Endodermal cell (in vitro differentiated cells): Measurements from ENCODE around the gene HDGFL2. TPM values are rescaled to one million over a fixed set of nuclear protein-coding genes. Genes with fewer than 3 reads are reported as not detected.
A peak's percentile ranks its signal among the peaks of the same experiment; 100 is the strongest.
"Not testable (repeated sequence)": the region's sequence is repeated elsewhere in the genome, so short reads cannot be mapped to it uniquely, and the experiment has no call there.

ENCODE experiments used
- DNase-seq: peaks from one replicate; pipeline ENCODE4 v3.0.0-alpha.2; 2017
- H3K27ac ChIP-seq: 2 replicates; pipeline ENCODE4 v1.5.1; 2013; ENCODE audit warnings: mild to moderate bottlenecking, low read depth, low read length, moderate library complexity
- H3K27me3 ChIP-seq: 2 replicates; pipeline ENCODE4 v1.6.1; 2013; ENCODE audit warnings: mild to moderate bottlenecking, low read length, moderate library complexity; ENCODE audit not compliant: insufficient read depth, control insufficient read depth, poor library complexity, severe bottlenecking
- H3K36me3 ChIP-seq: 2 replicates; pipeline ENCODE4 v1.7.0; 2013; ENCODE audit warnings: mild to moderate bottlenecking, low read length, moderate library complexity; ENCODE audit not compliant: control insufficient read depth, insufficient read depth
- H3K4me1 ChIP-seq: one replicate; pipeline ENCODE4 v1.7.0; 2013; ENCODE audit warnings: low read length; ENCODE audit not compliant: control insufficient read depth, insufficient read depth
- H3K4me3 ChIP-seq: 2 replicates; pipeline ENCODE4 v1.5.1; 2013; ENCODE audit warnings: mild to moderate bottlenecking, low read length, moderate library complexity
- H3K9ac ChIP-seq: 2 replicates; pipeline ENCODE4 v1.6.1; 2013; ENCODE audit warnings: mild to moderate bottlenecking, low read length, moderate library complexity; ENCODE audit not compliant: poor library complexity, severe bottlenecking; ENCODE audit errors: extremely low read depth
- H3K9me3 ChIP-seq: 2 replicates; pipeline ENCODE4 v1.6.1; 2013; ENCODE audit warnings: mild to moderate bottlenecking, low read length, moderate library complexity; ENCODE audit not compliant: control insufficient read depth
- H3K27ac Mint-ChIP-seq: 2 replicates; pipeline ENCODE4 v1.8.0; 2020; ENCODE audit warnings: mixed read lengths
- H3K27me3 Mint-ChIP-seq: 2 replicates; pipeline ENCODE4 v1.8.0; 2021; ENCODE audit warnings: mild to moderate bottlenecking, mixed read lengths; ENCODE audit not compliant: insufficient read depth
- H3K36me3 Mint-ChIP-seq: 2 replicates; pipeline ENCODE4 v1.8.0; 2020; ENCODE audit warnings: low read depth, mixed read lengths
- H3K4me1 Mint-ChIP-seq: 2 replicates; pipeline ENCODE4 v1.8.0; 2020; ENCODE audit warnings: mixed read lengths
- H3K4me3 Mint-ChIP-seq: 2 replicates; pipeline ENCODE4 v1.8.0; 2020; ENCODE audit warnings: mild to moderate bottlenecking, moderate library complexity, mixed read lengths
- H3K9me3 Mint-ChIP-seq: 2 replicates; pipeline ENCODE4 v1.8.0; 2020; ENCODE audit warnings: mild to moderate bottlenecking, mixed read lengths
- CTCF ChIP-seq: fragments of 200-600 bp; sonication (generic); conservative IDR thresholded peaks from 2 replicates; pipeline ENCODE4 v1.5.0; 2021; ENCODE audit warnings: antibody characterized with exemption, mild to moderate bottlenecking
- WGBS, 2 experiments: methylation state at CpG; one replicate each; pipeline versions ENCODE4 v1.1.5 to v1.1.7; 2013; ENCODE audit warnings: missing lambda C conversion rate in 2 of 2, mixed read lengths in 1 of 2; ENCODE audit not compliant: insufficient coverage in 1 of 2, insufficient read length in 1 of 2; 5-methylcytosine and 5-hydroxymethylcytosine counted together
- total RNA-seq, 2 donors: library from RNA; stranded (reverse); fragmentation: NEBNext Ultra II Directional in 1 of 2; extraction: Animal tissue kit (Norgen Biotek cat#: 25700) in 1 of 2; gene quantifications; 2 replicates in 1 of 2; 3 replicates in 1 of 2; pipeline ENCODE4 v1.2.1, GENCODE V29; 2021

Gene HDGFL2
- total RNA-seq, 2 donors from 2014 or later, result 117 TPM

GRCh38 chr19:4524808-4525562 is 52.9 kb downstream of the HDGFL2 start:
- Mint-ChIP-seq H3K27me3 (peaks cover 14% of the 10 kb centered on the region), H3K27ac (no peak overlapping the region), H3K4me1 (no peaks in the 10 kb centered on the region), H3K9me3 (peaks cover 1% of the 10 kb centered on the region), H3K36me3 (no peaks in the 10 kb centered on the region), H3K4me3 (no peak overlapping the region)
- peak; percentile 85 for TF ChIP-seq CTCF
- Histone ChIP-seq H3K4me1 (no peaks in the 10 kb centered on the region), H3K27ac (no peak overlapping the region), H3K9me3 (no peaks in the 10 kb centered on the region), H3K9ac (no peak overlapping the region), H3K36me3 (no peaks in the 10 kb centered on the region), H3K4me3 (no peak overlapping the region), H3K27me3 (no peaks in the 10 kb centered on the region)
- WGBS, 2 experiments, result 70 to 81% methylated on average over 6 to 22 of the region's 23 CpGs
- peak; percentile 92 for DNase-seq

- 83 to 85% methylated on average over 10 to 21 of the region's 23 CpGs for WGBS, 2 experiments
- peaks cover 16% of the 10 kb centered on the region for H3K27me3 Mint-ChIP-seq
- no peak overlapping the region for H3K4me3 Mint-ChIP-seq
- Histone ChIP-seq H3K27me3 (no peaks in the 10 kb centered on the region), H3K9me3 (no peaks in the 10 kb centered on the region), H3K9ac (no peak overlapping the region), H3K36me3 (no peaks in the 10 kb centered on the region), H3K4me3 (no peak overlapping the region), H3K4me1 (no peaks in the 10 kb centered on the region), H3K27ac (no peak overlapping the region)
- H3K9me3 Mint-ChIP-seq, result peaks cover 1% of the 10 kb centered on the region
- no peaks in the 10 kb centered on the region for H3K36me3 Mint-ChIP-seq
- no peaks in the 10 kb centered on the region for H3K4me1 Mint-ChIP-seq
- no peak for TF ChIP-seq CTCF
- H3K27ac Mint-ChIP-seq, result no peak overlapping the region
- DNase-seq, result no peak
Observed at GRCh38 chr19:4525563-4526002, 53.5 kb downstream of the HDGFL2 start.

- WGBS, 2 experiments, result 96 to 100% methylated on average over 3 to 6 of the region's 8 CpGs
Observed at GRCh38 chr19:4527377-4527776, 55.3 kb downstream of the HDGFL2 start.

More at GRCh38 chr19:4527377-4527776, 55.3 kb downstream of the HDGFL2 start:
- H3K4me1 Mint-ChIP-seq, H3K36me3 ChIP-seq, H3K9ac ChIP-seq, H3K4me3 Mint-ChIP-seq, H3K27ac ChIP-seq, H3K9me3 ChIP-seq, H3K27ac Mint-ChIP-seq, H3K27me3 ChIP-seq, H3K4me1 ChIP-seq, DNase-seq, H3K27me3 Mint-ChIP-seq, H3K9me3 Mint-ChIP-seq, H3K36me3 Mint-ChIP-seq, H3K4me3 ChIP-seq: not testable (repeated sequence)
